Measurements from ENCODE around the gene PELI2.

- TF ChIP-seq POLR2A (IDR thresholded peaks at IDR 0.05), result no peak
- TF ChIP-seq, protein P1, sequence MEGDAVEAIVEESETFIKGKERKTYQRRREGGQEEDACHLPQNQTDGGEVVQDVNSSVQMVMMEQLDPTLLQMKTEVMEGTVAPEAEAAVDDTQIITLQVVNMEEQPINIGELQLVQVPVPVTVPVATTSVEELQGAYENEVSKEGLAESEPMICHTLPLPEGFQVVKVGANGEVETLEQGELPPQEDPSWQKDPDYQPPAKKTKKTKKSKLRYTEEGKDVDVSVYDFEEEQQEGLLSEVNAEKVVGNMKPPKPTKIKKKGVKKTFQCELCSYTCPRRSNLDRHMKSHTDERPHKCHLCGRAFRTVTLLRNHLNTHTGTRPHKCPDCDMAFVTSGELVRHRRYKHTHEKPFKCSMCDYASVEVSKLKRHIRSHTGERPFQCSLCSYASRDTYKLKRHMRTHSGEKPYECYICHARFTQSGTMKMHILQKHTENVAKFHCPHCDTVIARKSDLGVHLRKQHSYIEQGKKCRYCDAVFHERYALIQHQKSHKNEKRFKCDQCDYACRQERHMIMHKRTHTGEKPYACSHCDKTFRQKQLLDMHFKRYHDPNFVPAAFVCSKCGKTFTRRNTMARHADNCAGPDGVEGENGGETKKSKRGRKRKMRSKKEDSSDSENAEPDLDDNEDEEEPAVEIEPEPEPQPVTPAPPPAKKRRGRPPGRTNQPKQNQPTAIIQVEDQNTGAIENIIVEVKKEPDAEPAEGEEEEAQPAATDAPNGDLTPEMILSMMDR (IDR thresholded peaks at IDR 0.05), result no peak
Observed at GRCh38 chr14:56321861-56322260, 203.7 kb downstream of the PELI2 start.
